GM19351 (cell line): ENCODE results near the gene VAT1L.
A peak's percentile ranks its signal among the peaks of the same experiment; 100 is the strongest.
"Not testable (repeated sequence)": the region's sequence is repeated elsewhere in the genome, so short reads cannot be mapped to it uniquely, and the experiment has no call there.

Source experiments
- ATAC-seq: cut with Tn5 transposase; IDR thresholded peaks from one replicate; pipeline ENCODE4 v1.9.1; 2021; ENCODE audit warnings: mild to moderate bottlenecking, moderate library complexity; ENCODE audit not compliant: unreplicated experiment

The VAT1L gene

GRCh38 chr16:77987810-77988209 is 199.4 kb downstream of the VAT1L start:
- no peak for ATAC-seq

- no peak for ATAC-seq
These were observed 201.5 kb downstream of the VAT1L start for GRCh38 chr16:77989846-77990245.

- no peak for ATAC-seq
These were observed 203.3 kb downstream of the VAT1L start for GRCh38 chr16:77991701-77992100.

GRCh38 chr16:77992381-77992780 is 204.0 kb downstream of the VAT1L start:
- not testable (repeated sequence) for ATAC-seq

GRCh38 chr16:77993111-77993985 is 205.0 kb downstream of the VAT1L start:
- ATAC-seq = no peak

- no peak for ATAC-seq
These were observed 207.6 kb downstream of the VAT1L start for GRCh38 chr16:77995843-77996455.

- no peak for ATAC-seq
These were observed 210.1 kb downstream of the VAT1L start for GRCh38 chr16:77998350-77999023.

DNA sequence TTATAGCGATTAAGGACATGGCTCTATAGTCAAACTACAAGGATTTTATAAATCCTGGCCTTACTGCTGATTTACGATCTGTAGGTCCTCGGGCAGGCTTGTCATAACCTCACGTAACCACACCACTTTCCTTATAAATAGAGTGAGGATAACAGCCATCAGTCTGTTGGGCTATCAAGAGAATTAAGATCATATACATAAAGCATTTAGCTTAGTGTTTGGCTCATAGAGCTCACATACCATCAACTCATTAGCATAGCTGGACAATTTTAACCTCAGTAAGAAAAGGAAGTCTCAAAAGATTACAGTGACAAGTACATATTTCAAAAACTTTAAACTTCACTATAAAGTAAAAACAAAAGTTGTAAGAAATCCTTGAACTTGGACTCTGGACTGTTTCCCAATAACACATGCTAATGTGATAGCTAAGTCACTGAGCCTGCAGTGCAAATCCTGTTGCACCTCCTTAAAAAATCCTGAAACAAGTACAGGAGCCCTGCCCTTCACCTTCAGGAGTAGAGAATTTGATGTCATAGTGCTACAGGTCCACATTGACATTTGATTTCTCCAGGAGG is 213.2 kb downstream of the VAT1L start:
- no peak for ATAC-seq

DNA sequence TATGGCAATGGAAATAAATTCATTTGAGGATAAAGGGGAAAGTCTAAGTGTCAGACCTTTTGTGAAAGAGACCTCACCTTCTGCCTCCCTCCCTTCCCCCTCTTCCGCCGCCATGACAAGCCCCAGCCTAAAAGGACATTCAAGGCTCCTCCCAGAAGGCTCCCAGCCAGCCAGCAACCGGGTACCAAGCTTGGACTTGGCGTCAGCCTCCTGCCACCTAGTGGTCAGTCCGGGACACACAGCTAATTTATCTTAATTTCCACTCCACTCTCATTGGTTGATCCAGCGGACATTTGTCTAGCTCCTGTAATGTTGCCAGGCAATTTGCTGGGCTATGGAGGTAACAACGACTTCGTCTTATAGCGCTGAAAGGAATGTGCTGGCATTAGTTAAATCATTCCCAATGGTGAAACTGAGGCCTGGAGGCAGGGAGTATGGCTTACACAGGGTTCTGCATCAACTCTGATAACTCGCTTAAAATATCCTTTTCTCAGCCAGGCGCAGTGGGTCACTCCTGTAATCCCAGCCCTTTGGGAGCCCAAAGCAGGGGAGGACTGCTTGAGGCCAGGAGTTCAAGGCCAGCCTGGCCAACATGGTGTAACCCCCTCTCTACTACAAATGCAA is 214.7 kb downstream of the VAT1L start:
- ATAC-seq = peak; percentile 99

DNA sequence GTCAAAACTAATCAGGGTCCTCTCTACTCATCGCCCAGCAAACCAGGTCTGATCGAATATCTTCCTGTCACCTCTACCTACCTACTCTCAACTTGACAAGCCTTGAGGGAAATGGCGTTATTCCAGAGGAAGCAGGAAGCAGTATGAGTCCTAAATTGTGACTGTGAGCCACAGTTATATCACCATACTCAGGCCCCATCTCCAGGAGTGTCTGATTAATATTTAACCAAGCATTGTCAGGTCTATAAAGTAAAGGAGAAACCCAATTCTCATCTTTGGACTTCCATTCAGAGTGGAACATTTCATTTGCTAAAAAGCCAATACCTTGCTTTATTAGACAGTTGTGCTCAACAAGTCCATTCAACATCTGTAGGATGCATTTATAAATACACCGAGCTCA is 216.2 kb downstream of the VAT1L start:
- no peak for ATAC-seq

GRCh38 chr16:78005881-78006280 is 217.5 kb downstream of the VAT1L start:
- no peak for ATAC-seq

GRCh38 chr16:78007121-78007520 is 218.8 kb downstream of the VAT1L start:
- ATAC-seq = no peak

DNA sequence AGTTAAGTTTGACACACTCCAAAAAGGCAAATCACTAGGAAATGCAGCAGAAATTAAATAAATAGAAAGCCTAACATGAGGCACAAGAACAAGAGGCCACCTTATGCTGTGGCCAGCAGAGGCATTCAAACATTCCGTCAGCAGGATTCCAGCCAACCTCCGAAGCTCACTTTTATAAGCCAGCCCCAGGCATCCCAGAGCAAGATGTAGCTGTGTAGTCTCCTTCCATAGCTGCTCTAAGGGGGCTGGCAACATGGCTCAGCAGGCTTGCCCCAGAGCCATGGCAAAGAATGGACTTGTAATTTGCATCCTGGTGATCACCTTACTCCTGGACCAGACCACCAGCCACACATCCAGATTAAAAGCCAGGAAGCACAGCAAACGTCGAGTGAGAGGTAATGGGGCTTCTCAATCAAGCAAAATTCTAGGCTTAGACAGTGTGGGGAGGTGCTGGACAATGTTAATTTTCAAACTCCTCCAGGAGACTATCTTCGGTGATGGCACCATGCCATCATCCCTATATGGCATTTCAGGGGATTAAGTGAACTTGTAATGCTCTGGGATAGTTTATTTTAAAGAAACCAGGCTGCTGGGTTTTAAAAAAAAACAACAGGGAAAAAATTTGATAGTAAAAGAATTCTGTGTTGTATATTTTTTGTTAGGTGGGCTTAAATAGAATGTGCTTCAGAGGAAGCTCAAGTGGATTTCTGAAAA is 234.1 kb downstream of the VAT1L start, which contains the start of gene CLEC3A:
Gene CLEC3A (plus strand): TSS at position 202 of the 714 bp plus-strand sequence. CDS start 79 bp downstream, at position 281.
- no peak for ATAC-seq

DNA sequence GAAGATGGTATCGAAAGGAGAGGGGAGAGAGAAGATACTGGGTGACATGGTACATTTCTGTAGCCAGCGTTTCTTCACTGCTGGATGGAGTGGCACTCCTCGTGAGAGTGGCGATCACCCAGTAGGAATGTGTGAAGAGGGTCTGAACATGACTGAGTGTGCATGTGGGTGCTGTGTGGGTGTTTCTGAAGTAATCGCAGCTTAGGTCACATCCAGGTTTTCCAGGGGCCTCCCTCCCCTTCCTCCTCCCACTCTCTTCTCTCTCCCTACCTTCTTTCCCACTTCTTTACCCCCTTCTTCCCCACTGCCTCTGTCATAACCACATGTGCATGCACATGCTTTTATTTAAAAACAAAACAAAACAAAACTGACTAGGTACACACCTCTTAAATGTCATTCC is 235.8 kb downstream of the VAT1L start:
- no peak for ATAC-seq

GRCh38 chr16:78025631-78026030 is 237.3 kb downstream of the VAT1L start:
- no peak for ATAC-seq

- no peak for ATAC-seq
These were observed 239.7 kb downstream of the VAT1L start for GRCh38 chr16:78028018-78028417.
